Measurements from ENCODE around the gene VCAN. TPM values are rescaled to one million over a fixed set of nuclear protein-coding genes. Genes with fewer than 3 reads are reported as not detected.

The VCAN gene
- total and polyA plus RNA-seq, 2 of the 8 experiments (the other 6 are each of a cell fraction or from before 2014, with no cell fraction given), result 146 to 404 TPM

DNA sequence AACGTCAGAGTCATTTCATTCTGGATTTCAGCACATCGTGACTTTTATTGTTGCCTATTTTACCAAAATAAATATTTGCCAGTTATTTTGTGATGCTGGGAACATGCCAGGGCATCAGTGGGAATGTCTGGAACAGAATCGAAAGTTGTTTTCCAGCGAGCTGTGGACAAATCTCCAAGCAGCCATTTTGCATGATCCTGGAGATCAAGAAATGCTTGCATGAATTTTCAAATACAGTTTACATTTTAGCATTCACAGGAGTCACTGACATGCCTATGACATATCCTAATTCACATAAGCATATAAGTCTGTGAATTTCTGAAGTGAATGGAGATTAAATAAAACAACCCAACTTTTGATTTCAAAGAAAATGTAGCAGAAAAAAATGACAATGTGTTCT is 119.4 kb downstream of the VCAN start (continued):
- TF ChIP-seq, protein P1, sequence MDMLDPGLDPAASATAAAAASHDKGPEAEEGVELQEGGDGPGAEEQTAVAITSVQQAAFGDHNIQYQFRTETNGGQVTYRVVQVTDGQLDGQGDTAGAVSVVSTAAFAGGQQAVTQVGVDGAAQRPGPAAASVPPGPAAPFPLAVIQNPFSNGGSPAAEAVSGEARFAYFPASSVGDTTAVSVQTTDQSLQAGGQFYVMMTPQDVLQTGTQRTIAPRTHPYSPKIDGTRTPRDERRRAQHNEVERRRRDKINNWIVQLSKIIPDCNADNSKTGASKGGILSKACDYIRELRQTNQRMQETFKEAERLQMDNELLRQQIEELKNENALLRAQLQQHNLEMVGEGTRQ (IDR thresholded peaks at IDR 0.05; ENCODE audit: low read length), result no peak
- no peak for TF ChIP-seq CBX8 (IDR thresholded peaks at IDR 0.05; ENCODE audit: borderline replicate concordance, low read depth, low read length)

All from H1 (cell line).